Right renal pelvis (tissue), 4 donors: ENCODE data around the gene WDR59. TPM values are rescaled to one million over a fixed set of nuclear protein-coding genes. Genes with fewer than 3 reads are reported as not detected.
"Not testable (repeated sequence)": the region's sequence is repeated elsewhere in the genome, so short reads cannot be mapped to it uniquely, and the experiment has no call there.

Experiments
- DNase-seq, 4 donors: peaks; one replicate each; pipeline ENCODE4 v3.0.0-alpha.2; 2013; ENCODE audit warnings: low read depth in 4 of 4, low spot score in 3 of 4, missing footprints in 1 of 4
- polyA plus RNA-seq, 4 donors: library from polyadenylated mRNA; unstranded; fragments of 120-200 nt; gene quantifications; one replicate each; pipeline ENCODE4 v1.2.1, GENCODE V29; 2013; ENCODE audit not compliant: insufficient read length in 4 of 4

The WDR59 gene
- polyA plus RNA-seq, 4 donors, result 72.5 to 101 (median 83.6) TPM

- no peak for DNase-seq
Measured at GRCh38 chr16:75012380-75013081, 27.6 kb upstream of the WDR59 start.

GRCh38 chr16:75011634-75012307 lies 26.8 kb upstream of the WDR59 start:
- no peak for DNase-seq

- DNase-seq, result no peak
Measured at GRCh38 chr16:75010427-75010826, 25.5 kb upstream of the WDR59 start.

- no peak for DNase-seq
Measured at GRCh38 chr16:75007443-75007842, 22.5 kb upstream of the WDR59 start.

- DNase-seq, result no peak
Measured at GRCh38 chr16:75005697-75006096, 20.8 kb upstream of the WDR59 start.

- no peak for DNase-seq
Measured at GRCh38 chr16:75004460-75004859, 19.5 kb upstream of the WDR59 start.

- DNase-seq, result no peak
Measured at GRCh38 chr16:75003931-75004330, 19.0 kb upstream of the WDR59 start.

- DNase-seq, result no peak
Measured at GRCh38 chr16:75002474-75002873, 17.6 kb upstream of the WDR59 start.

GRCh38 chr16:75000481-75001081 lies 15.7 kb upstream of the WDR59 start:
- DNase-seq, result no peak

- no peak for DNase-seq
Measured at GRCh38 chr16:74999609-75000480, 14.9 kb upstream of the WDR59 start.

- no peak for DNase-seq
Measured at GRCh38 chr16:74999219-74999608, 14.3 kb upstream of the WDR59 start.

GRCh38 chr16:74998481-74999218 lies 13.7 kb upstream of the WDR59 start, which contains the start of gene ZNRF1:
Gene ZNRF1, plus strand, starts transcription at chr16:74999024. Its CDS starts 648 bp downstream, at chr16:74999672.
- DNase-seq, result peak in 2 of 4 donors; percentile 74 to 77

GRCh38 chr16:74997042-74997491 lies 12.1 kb upstream of the WDR59 start:
- no peak for DNase-seq

- no peak for DNase-seq
Measured at GRCh38 chr16:74995986-74996385, 11.1 kb upstream of the WDR59 start.

- DNase-seq, result no peak
Measured at GRCh38 chr16:74991593-74992403, 6.9 kb upstream of the WDR59 start.

- no peak for DNase-seq
Measured at GRCh38 chr16:74991268-74991592, 6.3 kb upstream of the WDR59 start.

GRCh38 chr16:74990832-74991231 lies 5.9 kb upstream of the WDR59 start:
- no peak for DNase-seq

GRCh38 chr16:74989864-74990263 lies 4.9 kb upstream of the WDR59 start:
- not testable (repeated sequence) for DNase-seq

- DNase-seq, result no peak
Measured at GRCh38 chr16:74987027-74987681, 2.2 kb upstream of the WDR59 start.
